Heart right ventricle (tissue), 16 donors: ENCODE measurements around the gene PLS1. TPM values are rescaled to one million over a fixed set of nuclear protein-coding genes. Genes with fewer than 3 reads are reported as not detected.
"Not testable (repeated sequence)": the region's sequence is repeated elsewhere in the genome, so short reads cannot be mapped to it uniquely, and the experiment has no call there.

Source experiments
- ATAC-seq, 8 donors: fragments of 200-7000 bp; cut with Tn5 transposase; one replicate each; pipeline ENCODE4 v1.9.1; 2020; ENCODE audit warnings: mild to moderate bottlenecking in 8 of 8, moderate library complexity in 8 of 8, moderate number of reproducible peaks in 1 of 8
- DNase-seq, 2 donors: peaks; one replicate each; pipeline ENCODE4 v3.0.0-alpha.2; 2020
- H3K27ac ChIP-seq, 10 donors: fragments of 200-600 bp; sonication (generic) in 2 of 10; one replicate each; pipeline versions ENCODE4 v1.5.0 to v1.8.0; 2020 to 2022; ENCODE audit warnings: mild to moderate bottlenecking in 3 of 10
- H3K27me3 ChIP-seq, 7 donors: fragments of 200-600 bp; one replicate each; pipeline ENCODE4 v1.8.0; 2021 to 2022; ENCODE audit warnings: mild to moderate bottlenecking in 2 of 7
- H3K36me3 ChIP-seq, 9 donors: fragments of 200-600 bp; sonication (generic) in 1 of 9; one replicate each; pipeline versions ENCODE4 v1.5.0 to v1.8.0; 2020 to 2022; ENCODE audit warnings: mild to moderate bottlenecking in 2 of 9
- H3K4me1 ChIP-seq, 9 donors: fragments of 200-600 bp; sonication (generic) in 1 of 9; one replicate each; pipeline versions ENCODE4 v1.5.0 to v1.8.0; 2020 to 2022; ENCODE audit warnings: mild to moderate bottlenecking in 4 of 9
- H3K4me3 ChIP-seq, 10 donors: fragments of 200-600 bp; sonication (generic) in 2 of 10; one replicate each; pipeline versions ENCODE4 v1.5.0 to v1.8.0; 2020 to 2022; ENCODE audit warnings: mild to moderate bottlenecking in 7 of 10, moderate library complexity in 2 of 10
- H3K9me3 ChIP-seq, 11 donors: fragments of 200-600 bp in 10 of 11; sonication (generic) in 2 of 11; one replicate each; pipeline versions ENCODE4 v1.5.0 to v1.8.0; 2013 to 2022; ENCODE audit warnings: mild to moderate bottlenecking in 2 of 11, control low read depth in 1 of 11, moderate library complexity in 1 of 11
- WGBS, 2 donors: extraction: QIAGEN DNeasy Blood & Tissue Kit; methylation state at CpG; one replicate each; pipeline ENCODE4 v1.1.7; 2013; ENCODE audit warnings: inconsistent platforms in 1 of 2; 5-methylcytosine and 5-hydroxymethylcytosine counted together
- intact Hi-C, 10 donors: fragments of 100-400 bp; cut with DNase I; formaldehyde crosslinking; loops; one replicate each; pipeline versions ENCODE4 v1.11.1 to v1.14.2; 2022
- polyA plus RNA-seq, 2 donors: library from polyadenylated mRNA; stranded (reverse); fragments of 200-250 nt; gene quantifications; one replicate each; pipeline ENCODE4 v1.2.3, GENCODE V29; 2013
- total RNA-seq, 10 donors: library from RNA; stranded (reverse); fragmentation: NEBNext Ultra II Directional in 3 of 10; extraction: Animal tissue kit (Norgen Biotek cat#: 25700) in 3 of 10; gene quantifications; one replicate each; pipeline versions ENCODE4 v1.2.1 to v1.2.4, GENCODE V29; 2021 to 2023
- TF ChIP-seq, protein P1 (sequence below), 9 donors: fragments of 200-600 bp; sonication (generic) in 2 of 9; IDR thresholded peaks; one replicate each; pipeline versions ENCODE4 v1.5.0 to v1.8.0; 2021 to 2022; ENCODE audit warnings: antibody characterized with exemption in 9 of 9, mild to moderate bottlenecking in 5 of 9, moderate library complexity in 1 of 9
- donor health status: Arrhythmogenic right ventricular cardiomyopathy.
- donor health status: ischemic (EF 13 %, LVEDD 7.1; RV severe dilation, severe dysfunction).
- donor health status: healthy with polysubstance abuse.
- donor health status: DM: no; HTN: yes; CAD: no.
- donor health status: DM: no; HTN: no; CAD: no.
- donor health status: ischemic (EF 25% LVEDD 6.9; RV normal size, moderate dysfunction).
- donor health status: ischemic (EF 25% LVEDD 5.7; RV mildly dilated, moderate dysfunction).
- donor health status: healthy.
- donor health status: DM: yes; HTN: yes; CAD: no.
- donor health status: Ischemic cardiomyopathy.
- donor health status: ischemic (EF 35%, LVEDD 5.7; RV mildly dilated, moderate dysfunction).
- donor health status: nonischemic (EF 11% LVEDD 7.7; RV severe dilation, severe dysfunction).
- donor health status: DM: yes; HTN: yes; CAD: no.
- donor health status: PGD.
- donor health status: ischemic (EF 29% LVEDD 5.4; RV normal size, mild dysfunction).
- donor health status: nonischemic (EF 23%, LVEDD 6.1; RV moderate dilation, normal function).

PLS1 gene
- total and polyA plus RNA-seq, 12 donors: 0.72 to 2.7 (median 1.5) TPM

DNA sequence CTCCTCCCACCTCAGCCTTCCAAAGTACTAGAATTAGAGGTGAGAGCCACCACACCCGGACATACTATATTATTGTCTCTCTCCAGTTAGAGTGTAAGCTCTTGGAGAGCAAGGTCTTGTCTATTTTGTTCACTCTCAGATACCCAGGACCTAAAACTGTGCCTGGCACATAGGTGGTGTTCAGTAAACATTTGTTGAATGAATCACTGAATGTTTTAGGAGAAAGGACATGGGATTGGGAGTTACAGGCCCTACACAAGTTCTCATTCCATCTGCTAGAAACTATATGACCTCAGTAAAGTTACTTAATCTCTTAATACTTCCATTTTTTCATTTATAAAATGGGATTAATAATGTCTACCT lies 16.2 kb upstream of the PLS1 start:
- 96 to 97% methylated on average over 1 of the region's 1 CpG for WGBS, 2 donors
- Histone ChIP-seq H3K36me3 (peaks cover 0 to 4% (median 0%) of the 10 kb centered on the region in 9 donors), H3K27ac (no peak overlapping the region), H3K27me3 (peaks cover 0 to 4% (median 0%) of the 10 kb centered on the region in 7 donors), H3K9me3 (no peaks in the 10 kb centered on the region), H3K4me1 (peaks cover 4 to 36% (median 26%) of the 10 kb centered on the region in 9 donors), H3K4me3 (no peak overlapping the region)
- intact Hi-C loops: loop anchor here in 6 of 10 donors (5.0 to 10.0 kb wide), 4 partner anchors 145 to 417 kb away; partner anchors contain the start of gene TRPC1 (in 3 of the 6)
- ATAC-seq (no peak), DNase-seq (no peak)
- TF ChIP-seq, protein P1, sequence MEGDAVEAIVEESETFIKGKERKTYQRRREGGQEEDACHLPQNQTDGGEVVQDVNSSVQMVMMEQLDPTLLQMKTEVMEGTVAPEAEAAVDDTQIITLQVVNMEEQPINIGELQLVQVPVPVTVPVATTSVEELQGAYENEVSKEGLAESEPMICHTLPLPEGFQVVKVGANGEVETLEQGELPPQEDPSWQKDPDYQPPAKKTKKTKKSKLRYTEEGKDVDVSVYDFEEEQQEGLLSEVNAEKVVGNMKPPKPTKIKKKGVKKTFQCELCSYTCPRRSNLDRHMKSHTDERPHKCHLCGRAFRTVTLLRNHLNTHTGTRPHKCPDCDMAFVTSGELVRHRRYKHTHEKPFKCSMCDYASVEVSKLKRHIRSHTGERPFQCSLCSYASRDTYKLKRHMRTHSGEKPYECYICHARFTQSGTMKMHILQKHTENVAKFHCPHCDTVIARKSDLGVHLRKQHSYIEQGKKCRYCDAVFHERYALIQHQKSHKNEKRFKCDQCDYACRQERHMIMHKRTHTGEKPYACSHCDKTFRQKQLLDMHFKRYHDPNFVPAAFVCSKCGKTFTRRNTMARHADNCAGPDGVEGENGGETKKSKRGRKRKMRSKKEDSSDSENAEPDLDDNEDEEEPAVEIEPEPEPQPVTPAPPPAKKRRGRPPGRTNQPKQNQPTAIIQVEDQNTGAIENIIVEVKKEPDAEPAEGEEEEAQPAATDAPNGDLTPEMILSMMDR (IDR thresholded peaks at IDR 0.05): no peak

DNA sequence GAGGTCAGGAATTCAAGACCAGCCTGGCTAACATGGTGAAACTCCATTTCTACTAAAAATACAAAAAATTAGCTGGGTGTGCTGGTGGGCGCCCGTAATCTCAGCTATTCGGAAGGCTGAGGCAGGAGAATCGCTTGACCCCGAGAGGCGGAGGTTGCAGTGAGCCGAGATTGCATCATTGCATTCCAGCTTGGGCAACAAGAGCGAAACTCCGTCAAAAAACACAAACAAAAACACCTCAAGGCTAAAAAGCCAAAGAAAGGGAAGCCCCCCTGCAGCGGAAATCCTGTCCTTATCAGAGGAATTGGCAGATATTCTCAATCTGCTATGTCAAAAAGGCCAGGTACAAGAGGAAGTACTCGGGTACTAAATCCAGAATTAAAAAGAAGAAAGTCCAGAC lies 15.1 kb upstream of the PLS1 start:
- H3K27me3 ChIP-seq, H3K4me3 ChIP-seq, H3K27ac ChIP-seq, ATAC-seq, DNase-seq, H3K36me3 ChIP-seq, H3K9me3 ChIP-seq: not testable (repeated sequence)
- 49 to 59% methylated on average over 11 of the region's 11 CpGs for whole genome bisulfite sequencing, 2 donors
- peaks cover 4 to 27% (median 24%) of the 10 kb centered on the region in 9 donors for H3K4me1 ChIP-seq
- intact Hi-C loops: loop anchor here in 6 of 10 donors (5.0 to 10.0 kb wide), 4 partner anchors 144 to 416 kb away; partner anchors contain the start of gene TRPC1 (in 3 of the 6)

DNA sequence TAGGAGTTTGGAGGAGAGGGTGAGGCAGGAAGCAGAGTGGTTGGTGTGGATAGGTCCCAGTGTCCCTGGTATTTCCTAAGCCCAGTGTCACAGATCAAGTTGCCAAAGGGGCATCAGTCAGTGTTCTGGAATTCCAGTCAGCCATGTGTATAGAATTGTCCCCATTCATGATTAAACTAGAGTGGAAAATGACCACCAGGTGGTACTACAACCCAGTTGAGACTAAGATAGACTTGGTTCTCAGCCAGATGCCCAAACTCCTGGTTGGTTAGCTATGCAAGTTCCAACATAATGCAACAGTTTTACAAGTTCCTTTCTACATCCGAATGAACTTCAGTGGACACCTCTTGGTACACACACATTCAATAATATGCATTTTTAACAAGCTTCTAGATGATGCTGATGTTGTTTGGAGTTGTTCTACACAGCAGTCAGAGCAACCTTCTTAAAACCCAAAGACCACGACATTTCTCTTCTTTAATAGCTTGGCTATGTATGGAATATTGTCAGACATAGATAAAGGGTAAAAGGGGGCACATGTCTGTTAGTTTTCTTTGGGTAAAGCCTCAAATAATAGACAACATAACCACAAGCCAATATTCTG lies 9.3 kb upstream of the PLS1 start:
- ATAC-seq: peak in 7 of 8 donors; percentile 64 to 82 (median 68)
- TF ChIP-seq, protein P1 (IDR thresholded peaks at IDR 0.05): peak; percentile 39 to 73 (median 61)
- Histone ChIP-seq H3K9me3 (no peaks in the 10 kb centered on the region), H3K4me3 (no peak overlapping the region), H3K27me3 (peaks cover 0 to 4% (median 0%) of the 10 kb centered on the region in 7 donors), H3K4me1 (peaks cover 0 to 6% (median 0%) of the 10 kb centered on the region in 9 donors), H3K27ac (no peak overlapping the region), H3K36me3 (no peaks in the 10 kb centered on the region)
- intact Hi-C loops: loop anchor here in 9 of 10 donors (2.0 to 10.0 kb wide), 6 partner anchors 138 to 410 kb away; partner anchors contain the start of gene TRPC1 (in 3 of the 9)
- 41 to 47% methylated on average over 2 of the region's 2 CpGs for WGBS, 2 donors
- peak in 1 of 2 donors; percentile 40 for DNase-seq

DNA sequence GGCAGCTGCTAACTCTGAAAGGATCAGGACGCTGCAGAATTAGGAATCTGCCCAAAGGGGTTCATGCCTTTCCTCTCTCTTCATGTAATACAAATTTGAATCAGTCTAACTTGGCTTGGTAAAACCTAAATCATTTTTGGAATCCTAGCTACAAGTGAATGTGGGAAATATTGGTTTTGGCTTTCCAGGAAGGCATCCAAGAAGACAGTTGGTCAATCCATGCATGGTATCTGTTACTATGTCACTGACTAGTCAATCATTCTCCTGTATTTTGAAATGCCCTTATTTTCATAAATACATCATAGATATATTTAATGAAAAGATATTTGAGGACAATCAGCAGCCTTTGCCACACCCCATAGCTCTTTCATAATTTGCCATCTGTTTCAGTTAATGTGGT lies 7.5 kb upstream of the PLS1 start:
- H3K4me1 ChIP-seq: peaks cover 0 to 6% (median 0%) of the 10 kb centered on the region in 9 donors
- 65 to 70% methylated on average over 1 of the region's 1 CpG for WGBS, 2 donors
- TF ChIP-seq, protein P1 (IDR thresholded peaks at IDR 0.05): no peak
- H3K36me3 ChIP-seq: no peaks in the 10 kb centered on the region
- H3K9me3 ChIP-seq: no peaks in the 10 kb centered on the region
- peaks cover 0 to 4% (median 0%) of the 10 kb centered on the region in 7 donors for H3K27me3 ChIP-seq
- no peak overlapping the region for H3K27ac ChIP-seq
- no peak overlapping the region for H3K4me3 ChIP-seq
- intact Hi-C loops: loop anchor here in 9 of 10 donors (5.0 to 10.0 kb wide), 5 partner anchors 136 to 409 kb away; partner anchors contain the start of gene TRPC1 (in 3 of the 9)
- DNase-seq (no peak), ATAC-seq (no peak)

DNA sequence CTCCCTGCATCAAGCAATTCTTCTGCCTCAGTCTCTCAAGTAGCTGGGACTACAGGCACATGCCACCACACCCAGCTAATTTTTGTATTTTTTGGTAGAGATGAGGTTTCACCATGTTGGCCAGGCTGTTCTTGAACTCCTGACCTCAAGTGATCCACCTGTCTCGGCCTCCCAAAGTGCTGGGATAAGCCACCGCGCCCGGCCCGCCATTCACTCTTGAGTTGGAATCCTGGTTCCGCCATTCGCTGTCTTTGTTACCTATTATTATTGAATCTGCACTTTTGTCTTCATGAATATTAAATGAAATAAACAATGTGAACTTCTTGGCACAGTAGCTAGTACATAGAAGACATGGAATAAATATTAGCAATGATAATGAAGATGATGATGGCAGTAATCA lies 3.9 kb upstream of the PLS1 start:
- ATAC-seq, H3K36me3 ChIP-seq, H3K4me3 ChIP-seq, H3K9me3 ChIP-seq, H3K27ac ChIP-seq, DNase-seq, H3K27me3 ChIP-seq: not testable (repeated sequence)
- 96 to 97% methylated on average over 7 of the region's 7 CpGs for WGBS, 2 donors
- peaks cover 0 to 17% (median 4%) of the 10 kb centered on the region in 9 donors for H3K4me1 ChIP-seq
- intact Hi-C loops: loop anchor here in 7 of 10 donors (10.0 kb wide), 5 partner anchors 133 to 403 kb away; partner anchors contain the start of gene TRPC1 (in 2 of the 7)
